Measurements from ENCODE around the gene NOP53.
A peak's percentile ranks its signal among the peaks of the same experiment; 100 is the strongest.
"Not testable (repeated sequence)": the region's sequence is repeated elsewhere in the genome, so short reads cannot be mapped to it uniquely, and the experiment has no call there.

Gene NOP53

GRCh38 chr19:47729799-47730520 lies 15.4 kb upstream of the NOP53 start:
- H3K4me3 Mint-ChIP-seq = peak overlapping the region; percentile 84
- peaks cover 8% of the 10 kb centered on the region for H3K27me3 Mint-ChIP-seq (ENCODE audit: low read depth)
- no peaks in the 10 kb centered on the region for H3K36me3 Mint-ChIP-seq (ENCODE audit: low read depth)
- peaks cover 18% of the 10 kb centered on the region for H3K4me1 Mint-ChIP-seq (ENCODE audit: low read depth)
- no peaks in the 10 kb centered on the region for H3K9me3 Mint-ChIP-seq
- H3K27ac Mint-ChIP-seq = peak overlapping the region; percentile 24

DNA sequence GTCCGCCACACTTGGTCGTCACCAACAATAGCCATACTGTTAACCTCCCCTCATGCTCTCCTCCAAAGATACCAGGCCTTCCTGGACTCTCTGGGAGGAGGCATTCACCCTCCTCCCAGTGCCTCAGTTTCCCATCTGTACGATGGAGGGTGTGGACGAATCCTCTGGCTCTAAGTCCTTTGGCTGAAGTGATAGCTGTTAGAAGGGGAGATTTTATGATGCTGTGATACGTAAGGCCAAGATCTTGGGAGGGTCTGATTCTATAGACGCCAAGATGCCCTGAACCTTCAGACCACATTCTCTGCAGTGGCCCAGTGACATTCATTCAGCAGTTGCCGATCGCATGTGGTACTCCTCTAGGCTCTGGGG lies 14.8 kb upstream of the NOP53 start:
- peak overlapping the region; percentile 84 for H3K4me3 Mint-ChIP-seq
- H3K27ac Mint-ChIP-seq = no peak overlapping the region
- peaks cover 18% of the 10 kb centered on the region for H3K4me1 Mint-ChIP-seq (ENCODE audit: low read depth)
- H3K27me3 Mint-ChIP-seq (ENCODE audit: low read depth) = peaks cover 8% of the 10 kb centered on the region
- no peaks in the 10 kb centered on the region for H3K9me3 Mint-ChIP-seq
- no peaks in the 10 kb centered on the region for H3K36me3 Mint-ChIP-seq (ENCODE audit: low read depth)

DNA sequence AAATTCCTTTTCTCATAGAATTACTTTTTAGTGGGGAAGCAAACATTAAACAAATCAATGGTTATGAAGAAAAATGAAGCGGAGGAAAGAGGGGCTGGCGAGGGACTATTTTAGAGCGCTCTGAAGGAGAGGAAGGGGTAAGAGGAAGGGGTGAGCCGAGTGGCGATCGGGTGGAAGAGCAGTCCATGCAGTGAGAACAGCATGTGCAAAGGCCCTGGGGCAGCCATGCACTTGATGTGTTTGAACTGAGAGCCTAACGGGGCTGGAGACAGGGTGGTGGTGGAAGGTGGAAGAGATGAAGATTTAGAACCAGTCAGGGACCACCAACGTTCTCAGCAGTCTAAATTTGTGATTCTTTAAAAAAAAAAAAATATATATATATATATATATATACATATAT lies 14.4 kb upstream of the NOP53 start:
- Mint-ChIP-seq H3K36me3 (ENCODE audit: low read depth) (no peaks in the 10 kb centered on the region), H3K4me1 (ENCODE audit: low read depth) (peaks cover 18% of the 10 kb centered on the region), H3K27me3 (ENCODE audit: low read depth) (peaks cover 8% of the 10 kb centered on the region), H3K4me3 (no peak overlapping the region), H3K27ac (no peak overlapping the region), H3K9me3 (no peaks in the 10 kb centered on the region)

DNA sequence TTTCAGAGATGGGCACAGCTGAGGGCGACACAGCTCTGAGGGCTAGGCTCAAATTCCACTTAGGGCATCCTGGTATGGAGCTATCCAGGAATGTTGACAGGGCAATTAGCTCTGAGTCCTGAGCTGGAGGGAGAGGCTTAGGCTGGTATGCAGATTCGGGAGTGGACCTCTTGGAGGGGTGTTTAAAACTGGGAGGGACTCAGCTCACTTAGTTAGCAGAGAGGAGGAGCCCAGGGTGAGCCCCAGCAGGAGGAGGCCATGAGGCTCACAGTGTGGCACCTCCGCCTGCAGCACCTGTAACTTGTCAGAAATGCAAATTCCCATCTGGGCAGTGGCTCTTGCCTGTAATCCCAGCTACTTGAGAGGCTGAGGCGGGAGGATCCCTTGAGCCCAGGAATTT lies 10.2 kb upstream of the NOP53 start:
- no peaks in the 10 kb centered on the region for H3K9me3 Mint-ChIP-seq
- H3K36me3 Mint-ChIP-seq (ENCODE audit: low read depth) = no peaks in the 10 kb centered on the region
- H3K4me3 Mint-ChIP-seq = no peak overlapping the region
- peaks cover 3% of the 10 kb centered on the region for H3K4me1 Mint-ChIP-seq (ENCODE audit: low read depth)
- H3K27me3 Mint-ChIP-seq (ENCODE audit: low read depth) = no peaks in the 10 kb centered on the region
- no peak overlapping the region for H3K27ac Mint-ChIP-seq

DNA sequence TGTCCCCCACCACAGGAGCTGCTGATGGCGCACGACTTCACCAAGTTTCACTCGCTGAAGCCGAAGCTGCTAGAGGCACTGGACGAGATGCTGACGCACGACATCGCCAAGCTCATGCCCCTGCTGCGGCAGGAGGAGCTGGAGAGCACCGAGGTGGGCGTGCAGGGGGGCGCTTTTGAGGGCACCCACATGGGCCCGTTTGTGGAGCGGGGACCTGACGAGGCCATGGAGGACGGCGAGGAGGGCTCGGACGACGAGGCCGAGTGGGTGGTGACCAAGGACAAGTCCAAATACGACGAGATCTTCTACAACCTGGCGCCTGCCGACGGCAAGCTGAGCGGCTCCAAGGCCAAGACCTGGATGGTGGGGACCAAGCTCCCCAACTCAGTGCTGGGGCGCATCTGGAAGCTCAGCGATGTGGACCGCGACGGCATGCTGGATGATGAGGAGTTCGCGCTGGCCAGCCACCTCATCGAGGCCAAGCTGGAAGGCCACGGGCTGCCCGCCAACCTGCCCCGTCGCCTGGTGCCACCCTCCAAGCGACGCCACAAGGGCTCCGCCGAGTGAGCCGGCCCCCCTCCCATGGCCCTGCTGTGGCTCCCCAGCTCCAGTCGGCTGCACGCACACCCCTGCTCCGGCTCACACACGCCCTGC lies 4.4 kb upstream of the NOP53 start:
- Mint-ChIP-seq H3K27ac (no peak overlapping the region), H3K4me3 (no peak overlapping the region), H3K4me1 (ENCODE audit: low read depth) (peaks cover 8% of the 10 kb centered on the region), H3K36me3 (ENCODE audit: low read depth) (peaks cover 3% of the 10 kb centered on the region), H3K9me3 (no peaks in the 10 kb centered on the region), H3K27me3 (ENCODE audit: low read depth) (no peaks in the 10 kb centered on the region)

- no peak overlapping the region for H3K27ac Mint-ChIP-seq
- H3K4me1 Mint-ChIP-seq (ENCODE audit: low read depth) = peaks cover 9% of the 10 kb centered on the region
- peaks cover 3% of the 10 kb centered on the region for H3K36me3 Mint-ChIP-seq (ENCODE audit: low read depth)
- no peaks in the 10 kb centered on the region for H3K9me3 Mint-ChIP-seq
- no peak overlapping the region for H3K4me3 Mint-ChIP-seq
- no peaks in the 10 kb centered on the region for H3K27me3 Mint-ChIP-seq (ENCODE audit: low read depth)
Observed at GRCh38 chr19:47741544-47742140, 3.7 kb upstream of the NOP53 start.

GRCh38 chr19:47742634-47743033 lies 2.7 kb upstream of the NOP53 start:
- Mint-ChIP-seq H3K4me3 (peak overlapping the region; percentile 10), H3K9me3 (no peaks in the 10 kb centered on the region), H3K27me3 (ENCODE audit: low read depth) (no peaks in the 10 kb centered on the region), H3K4me1 (ENCODE audit: low read depth) (peaks cover 12% of the 10 kb centered on the region), H3K36me3 (ENCODE audit: low read depth) (peaks cover 3% of the 10 kb centered on the region), H3K27ac (no peak overlapping the region)

- H3K4me3 Mint-ChIP-seq = peak overlapping the region; percentile 99
Observed at GRCh38 chr19:47746129-47746528, 783 bp downstream of the NOP53 start.

DNA sequence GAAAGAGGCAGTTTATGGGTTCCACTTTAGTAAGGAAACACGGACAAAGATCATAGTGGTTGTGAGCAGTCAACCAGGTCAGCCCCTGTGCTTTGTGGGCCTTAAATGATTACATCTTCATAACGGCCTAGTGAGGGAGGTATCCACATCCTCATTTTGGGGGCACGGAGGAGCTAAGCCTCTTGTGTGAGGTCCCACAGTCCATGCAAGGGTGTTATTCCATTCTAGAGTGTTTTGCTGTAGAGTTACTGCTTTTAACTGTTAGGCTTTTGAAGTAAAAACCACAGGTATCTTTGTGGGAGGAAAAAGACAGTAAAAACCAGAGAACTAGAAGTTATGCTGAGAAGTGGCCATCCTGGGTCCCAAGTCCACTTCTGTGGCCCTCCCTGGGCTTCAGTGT lies 4.0 kb downstream of the NOP53 start:
- H3K4me1 Mint-ChIP-seq (ENCODE audit: low read depth) = peaks cover 25% of the 10 kb centered on the region

More at GRCh38 chr19:47746129-47746528, 783 bp downstream of the NOP53 start:
- Mint-ChIP-seq H3K36me3 (ENCODE audit: low read depth) (peaks cover 17% of the 10 kb centered on the region), H3K4me1 (ENCODE audit: low read depth) (peaks cover 28% of the 10 kb centered on the region), H3K27ac (peak overlapping the region; percentile 76)
- H3K27me3 Mint-ChIP-seq (ENCODE audit: low read depth); H3K9me3 Mint-ChIP-seq: not testable (repeated sequence)

DNA sequence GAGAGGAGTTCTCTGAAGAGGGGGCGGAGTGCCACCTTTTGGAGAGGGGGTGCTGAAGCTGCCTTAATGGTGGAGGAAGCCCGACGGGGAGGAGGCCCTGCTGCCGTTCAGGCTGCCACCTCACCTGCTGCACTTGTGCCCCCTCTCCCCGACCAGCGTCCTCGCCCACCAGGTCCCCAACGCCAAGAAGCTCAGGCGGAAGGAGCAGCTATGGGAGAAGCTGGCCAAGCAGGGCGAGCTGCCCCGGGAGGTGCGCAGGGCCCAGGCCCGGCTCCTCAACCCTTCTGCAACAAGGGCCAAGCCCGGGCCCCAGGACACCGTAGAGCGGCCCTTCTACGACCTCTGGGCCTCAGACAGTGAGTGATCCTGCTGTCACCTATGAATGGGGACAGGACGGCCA lies 5.4 kb downstream of the NOP53 start:
- no peaks in the 10 kb centered on the region for H3K9me3 Mint-ChIP-seq

More for the DNA sequence above, 4.0 kb downstream of the NOP53 start:
- peak overlapping the region; percentile 49 for H3K27ac Mint-ChIP-seq
- no peaks in the 10 kb centered on the region for H3K9me3 Mint-ChIP-seq
- no peaks in the 10 kb centered on the region for H3K27me3 Mint-ChIP-seq (ENCODE audit: low read depth)
- peaks cover 28% of the 10 kb centered on the region for H3K36me3 Mint-ChIP-seq (ENCODE audit: low read depth)
- peak overlapping the region; percentile 8 for H3K4me3 Mint-ChIP-seq

DNA sequence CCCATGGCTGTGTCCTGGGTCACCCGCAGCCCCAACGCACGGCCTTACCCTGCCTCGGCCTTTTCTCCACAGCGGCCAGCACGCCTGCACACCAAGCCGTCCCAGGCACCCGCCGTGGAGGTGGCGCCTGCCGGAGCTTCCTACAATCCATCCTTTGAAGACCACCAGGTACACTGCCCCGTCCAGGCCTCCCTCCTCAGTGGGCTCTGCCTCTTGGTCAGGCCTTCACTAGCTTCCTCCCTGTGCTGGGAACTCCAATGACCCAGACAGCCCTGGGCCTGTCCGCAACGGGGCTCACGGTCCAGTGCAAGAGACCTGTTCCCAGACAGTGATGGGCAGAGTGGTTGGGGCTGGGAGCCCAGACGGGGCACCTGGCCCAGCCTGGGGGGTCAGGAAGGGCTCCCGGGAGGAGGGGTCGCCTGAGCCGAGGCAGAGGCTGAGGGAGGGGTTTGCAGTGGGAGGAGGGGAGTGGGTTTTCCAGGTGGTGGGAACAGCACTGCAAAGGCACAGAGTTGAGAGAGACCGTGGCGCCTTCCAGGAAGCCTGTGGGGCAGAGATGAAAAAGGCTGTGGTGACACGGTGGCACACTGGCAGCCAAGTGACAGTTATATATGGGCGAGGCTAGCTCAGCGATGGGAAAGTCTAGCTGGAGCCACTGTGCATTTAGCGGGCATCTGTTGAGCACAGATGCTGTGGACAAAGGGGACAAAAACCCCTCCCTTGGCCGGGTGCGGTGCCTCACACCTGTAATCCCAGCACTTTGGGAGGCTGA lies 7.3 kb downstream of the NOP53 start:
- H3K4me1 Mint-ChIP-seq (ENCODE audit: low read depth) = peaks cover 17% of the 10 kb centered on the region
- H3K4me3 Mint-ChIP-seq = no peak overlapping the region
- H3K27me3 Mint-ChIP-seq (ENCODE audit: low read depth) = no peaks in the 10 kb centered on the region
- H3K36me3 Mint-ChIP-seq (ENCODE audit: low read depth) = peaks cover 31% of the 10 kb centered on the region
- H3K9me3 Mint-ChIP-seq = no peaks in the 10 kb centered on the region
- H3K27ac Mint-ChIP-seq = no peak overlapping the region

More for the DNA sequence above, 5.4 kb downstream of the NOP53 start:
- Mint-ChIP-seq H3K4me1 (ENCODE audit: low read depth) (peaks cover 21% of the 10 kb centered on the region), H3K27ac (peak overlapping the region; percentile 41), H3K27me3 (ENCODE audit: low read depth) (no peaks in the 10 kb centered on the region), H3K36me3 (ENCODE audit: low read depth) (peaks cover 25% of the 10 kb centered on the region), H3K4me3 (no peak overlapping the region)

DNA sequence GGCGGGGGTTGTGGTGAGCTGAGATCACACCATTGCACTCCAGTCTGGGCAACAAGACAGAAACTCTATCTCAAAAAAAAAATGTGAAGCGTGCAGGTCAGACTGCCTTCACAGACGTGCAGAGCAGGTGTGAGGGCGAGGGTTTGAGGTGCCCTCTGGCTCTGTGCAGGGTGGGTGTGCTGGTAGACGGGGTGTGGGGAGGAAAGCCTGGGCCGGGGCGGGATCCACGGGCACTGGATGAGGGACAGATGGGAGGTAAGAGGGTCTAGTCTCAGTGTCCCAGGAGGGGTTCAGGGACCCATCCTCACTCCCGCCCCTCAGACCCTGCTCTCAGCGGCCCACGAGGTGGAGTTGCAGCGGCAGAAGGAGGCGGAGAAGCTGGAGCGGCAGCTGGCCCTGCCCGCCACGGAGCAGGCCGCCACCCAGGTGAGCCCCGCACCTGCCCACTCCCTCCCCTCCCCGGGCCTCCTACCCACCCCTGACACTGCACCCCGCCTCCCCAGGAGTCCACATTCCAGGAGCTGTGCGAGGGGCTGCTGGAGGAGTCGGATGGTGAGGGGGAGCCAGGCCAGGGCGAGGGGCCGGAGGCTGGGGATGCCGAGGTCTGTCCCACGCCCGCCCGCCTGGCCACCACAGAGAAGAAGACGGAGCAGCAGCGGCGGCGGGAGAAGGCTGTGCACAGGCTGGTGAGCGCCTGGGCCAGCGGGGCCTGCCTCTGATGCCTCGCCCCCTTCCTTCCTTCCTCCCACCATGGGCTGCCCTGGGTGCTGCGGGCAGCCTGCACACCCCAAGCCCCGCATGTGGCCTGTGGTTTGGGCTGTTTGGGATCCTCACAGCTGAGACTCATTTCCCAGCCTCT lies 9.1 kb downstream of the NOP53 start:
- no peaks in the 10 kb centered on the region for H3K9me3 Mint-ChIP-seq
- H3K27me3 Mint-ChIP-seq (ENCODE audit: low read depth) = no peaks in the 10 kb centered on the region
- no peak overlapping the region for H3K4me3 Mint-ChIP-seq
- peaks cover 5% of the 10 kb centered on the region for H3K4me1 Mint-ChIP-seq (ENCODE audit: low read depth)
- peaks cover 24% of the 10 kb centered on the region for H3K36me3 Mint-ChIP-seq (ENCODE audit: low read depth)
- no peak overlapping the region for H3K27ac Mint-ChIP-seq

- Mint-ChIP-seq H3K36me3 (ENCODE audit: low read depth) (peaks cover 26% of the 10 kb centered on the region), H3K9me3 (no peaks in the 10 kb centered on the region), H3K4me1 (ENCODE audit: low read depth) (peaks cover 4% of the 10 kb centered on the region), H3K4me3 (no peak overlapping the region), H3K27ac (no peak overlapping the region), H3K27me3 (ENCODE audit: low read depth) (no peaks in the 10 kb centered on the region)
Observed at GRCh38 chr19:47755065-47755761, 9.9 kb downstream of the NOP53 start.
